GM23248 (cell line): ENCODE data around the gene E2F8. TPM values are rescaled to one million over a fixed set of nuclear protein-coding genes. Genes with fewer than 3 reads are reported as not detected.

Experiments
- DNase-seq: peaks from one replicate; pipeline ENCODE4 v3.0.0-alpha.2; 2015
- H2AFZ ChIP-seq: fragments of 200-600 bp; sonication (generic); 2 replicates; pipeline ENCODE4 v1.6.1; 2016; ENCODE audit warnings: antibody characterized with exemption
- H3F3A ChIP-seq: fragments of 200-600 bp; sonication (generic); 2 replicates; pipeline ENCODE4 v1.6.1; 2016; ENCODE audit warnings: mild to moderate bottlenecking, antibody characterized with exemption, mixed run types; ENCODE audit not compliant: insufficient read depth
- H3K27ac ChIP-seq: fragments of 200-600 bp; sonication (generic); 2 replicates; pipeline ENCODE4 v1.5.1; 2016; ENCODE audit warnings: mild to moderate bottlenecking
- H3K27me3 ChIP-seq: fragments of 200-600 bp; sonication (generic); replicated peaks from 2 replicates; pipeline ENCODE4 v1.6.1; 2016; ENCODE audit warnings: mild to moderate bottlenecking; ENCODE audit not compliant: insufficient read depth
- H3K36me3 ChIP-seq: fragments of 200-600 bp; sonication (generic); 2 replicates; pipeline ENCODE4 v1.6.1; 2016; ENCODE audit warnings: low read depth, mild to moderate bottlenecking
- H3K4me1 ChIP-seq: fragments of 200-600 bp; sonication (generic); 2 replicates; pipeline ENCODE4 v1.6.1; 2016; ENCODE audit warnings: mild to moderate bottlenecking; ENCODE audit not compliant: insufficient read depth
- H3K4me2 ChIP-seq: fragments of 200-600 bp; sonication (generic); one replicate; pipeline ENCODE4 v1.6.1; 2016; ENCODE audit warnings: mild to moderate bottlenecking; ENCODE audit not compliant: unreplicated experiment
- H3K4me3 ChIP-seq: fragments of 200-600 bp; sonication (generic); 2 replicates; pipeline ENCODE4 v1.5.1; 2016; ENCODE audit warnings: mild to moderate bottlenecking
- H3K79me2 ChIP-seq: fragments of 200-600 bp; sonication (generic); 2 replicates; pipeline ENCODE4 v1.6.1; 2016; ENCODE audit warnings: mild to moderate bottlenecking; ENCODE audit not compliant: insufficient read depth
- H3K9ac ChIP-seq: fragments of 200-600 bp; sonication (generic); 2 replicates; pipeline ENCODE4 v1.6.1; 2016; ENCODE audit warnings: mild to moderate bottlenecking
- H3K9me2 ChIP-seq: fragments of 200-600 bp; sonication (generic); 2 replicates; pipeline ENCODE4 v1.6.1; 2016; ENCODE audit warnings: mixed run types, mild to moderate bottlenecking, moderate library complexity; ENCODE audit not compliant: insufficient read depth
- H3K9me3 ChIP-seq: fragments of 200-600 bp; sonication (generic); one replicate; pipeline ENCODE4 v1.6.1; 2017; ENCODE audit warnings: low read depth
- H4K20me1 ChIP-seq: fragments of 200-600 bp; sonication (generic); 2 replicates; pipeline ENCODE4 v1.6.0; 2016; ENCODE audit not compliant: insufficient read depth
- EZH2 ChIP-seq: fragments of 200-600 bp; sonication (generic); IDR thresholded peaks from 2 replicates; pipeline ENCODE4 v1.6.1; 2018; ENCODE audit warnings: antibody characterized with exemption, mild to moderate bottlenecking; ENCODE audit not compliant: insufficient read depth, poor library complexity, severe bottlenecking
- EZH2phosphoT487 ChIP-seq: fragments of 200-600 bp; sonication (generic); IDR thresholded peaks from 2 replicates; pipeline ENCODE4 v1.6.1; 2018; ENCODE audit warnings: antibody characterized with exemption, moderate library complexity, mild to moderate bottlenecking, low read depth; ENCODE audit not compliant: insufficient read depth
- WGBS, 2 experiments: methylation state at CpG; one replicate each; pipeline ENCODE4 v1.1.6; 2015 to 2017; ENCODE audit warnings: low lambda C conversion rate in 2 of 2, low coverage in 1 of 2; ENCODE audit errors: missing lambda C conversion rate in 2 of 2; 5-methylcytosine and 5-hydroxymethylcytosine counted together
- in situ Hi-C: fragments of 300-500 bp; cut with MboI; formaldehyde crosslinking; loops from 2 replicates; pipeline ENCODE4 v1.15.0; 2020
- polyA plus RNA-seq: library from polyadenylated mRNA; unstranded; fragments of >200 nt; fragmentation: Nextera tagmentation; extraction: Ambion mirVana; gene quantifications from 2 replicates; pipeline ENCODE4 v1.2.1, GENCODE V29; 2016
- total RNA-seq: library from RNA; depleted of rRNA; stranded (reverse); fragments of >200 nt; shearing (Covaris generic); gene quantifications from 2 replicates; pipeline ENCODE4 v1.2.3, GENCODE V29; 2014

Gene E2F8
- total and polyA plus RNA-seq, 2 experiments from 2014 or later = 0.76 to 1.1 TPM

GRCh38 chr11:19208181-19208580 is 32.6 kb downstream of the E2F8 start:
- no peak overlapping the region for H3K4me3 ChIP-seq
- H3K27me3 ChIP-seq = peaks cover 43% of the 10 kb centered on the region
- H3K4me1 ChIP-seq = no peaks in the 10 kb centered on the region
- TF ChIP-seq EZH2 (no peak), EZH2phosphoT487 (no peak)
- H3K4me2 ChIP-seq = no peak overlapping the region
- no peaks in the 10 kb centered on the region for H3K79me2 ChIP-seq
- H3K9me2 ChIP-seq = no peaks in the 10 kb centered on the region
- in situ Hi-C loops = no loop called here
- DNase-seq = no peak
- no peaks in the 10 kb centered on the region for H3F3A ChIP-seq
- H2AFZ ChIP-seq = no peak overlapping the region
- no peaks in the 10 kb centered on the region for H3K9me3 ChIP-seq
- no peaks in the 10 kb centered on the region; the same call in 1 of the 2 replicates for H4K20me1 ChIP-seq
- WGBS, 2 experiments = 55 to 58% methylated on average over 2 of the region's 2 CpGs
- no peak overlapping the region for H3K27ac ChIP-seq
- H3K9ac ChIP-seq = no peak overlapping the region
- no peaks in the 10 kb centered on the region for H3K36me3 ChIP-seq

GRCh38 chr11:19204836-19205235 is 35.9 kb downstream of the E2F8 start:
- in situ Hi-C loops = no loop called here
- no peaks in the 10 kb centered on the region for H3K79me2 ChIP-seq

GRCh38 chr11:19201737-19202605 is 38.8 kb downstream of the E2F8 start, which contains the start of gene CSRP3:
Gene CSRP3 (minus strand): TSS chr11:19201983. CDS start chr11:19192448, 9,535 bp downstream.
- no peaks in the 10 kb centered on the region for H3K9me2 ChIP-seq
- no peak within 1 kb of the TSS for H3K4me3 ChIP-seq
- no peaks in the 10 kb centered on the region; the same call in 1 of the 2 replicates for H3K4me1 ChIP-seq
- no peak within 1 kb of the TSS for H2AFZ ChIP-seq
- no peaks in the 10 kb centered on the region for H3F3A ChIP-seq
- no peaks in the 10 kb centered on the region for H3K79me2 ChIP-seq
- in situ Hi-C loops = no loop called here
- H3K9me3 ChIP-seq = no peaks in the 10 kb centered on the region
- peaks cover 23% of the 10 kb centered on the region for H3K27me3 ChIP-seq
- 58 to 63% methylated on average over 7 of the region's 7 CpGs for WGBS, 2 experiments
- no peak for TF ChIP-seq EZH2phosphoT487
- no peak for TF ChIP-seq EZH2
- H3K9ac ChIP-seq = no peak within 1 kb of the TSS
- no peaks in the 10 kb centered on the region for H4K20me1 ChIP-seq
- no peak within 1 kb of the TSS for H3K27ac ChIP-seq
- H3K4me2 ChIP-seq = no peak within 1 kb of the TSS
- no peaks in the 10 kb centered on the region for H3K36me3 ChIP-seq
- peak; percentile 21 for DNase-seq

More at GRCh38 chr11:19204836-19205235, 35.9 kb downstream of the E2F8 start:
- Histone ChIP-seq H3K27ac (no peak overlapping the region), H3K4me1 (no peaks in the 10 kb centered on the region; the same call in 1 of the 2 replicates), H4K20me1 (no peaks in the 10 kb centered on the region), H2AFZ (no peak overlapping the region), H3K9ac (no peak overlapping the region), H3K9me2 (no peaks in the 10 kb centered on the region), H3K4me2 (no peak overlapping the region), H3K36me3 (no peaks in the 10 kb centered on the region), H3F3A (no peaks in the 10 kb centered on the region), H3K27me3 (peaks cover 36% of the 10 kb centered on the region), H3K4me3 (no peak overlapping the region), H3K9me3 (no peaks in the 10 kb centered on the region)
- 85 to 91% methylated on average over 5 of the region's 5 CpGs for WGBS, 2 experiments
- no peak for TF ChIP-seq EZH2
- no peak for TF ChIP-seq EZH2phosphoT487
- no peak for DNase-seq

GRCh38 chr11:19200410-19201201 is 40.1 kb downstream of the E2F8 start:
- Histone ChIP-seq H3K9ac (no peak overlapping the region), H3F3A (no peaks in the 10 kb centered on the region), H2AFZ (no peak overlapping the region), H4K20me1 (no peaks in the 10 kb centered on the region), H3K36me3 (no peaks in the 10 kb centered on the region), H3K4me3 (no peak overlapping the region), H3K9me2 (no peaks in the 10 kb centered on the region), H3K4me1 (no peaks in the 10 kb centered on the region; the same call in 1 of the 2 replicates), H3K4me2 (no peak overlapping the region), H3K27ac (no peak overlapping the region), H3K79me2 (no peaks in the 10 kb centered on the region), H3K9me3 (no peaks in the 10 kb centered on the region), H3K27me3 (peaks cover 18% of the 10 kb centered on the region)
- in situ Hi-C loops = no loop called here
- DNase-seq = peak; percentile 77
- WGBS, 2 experiments = 31 to 35% methylated on average over 6 of the region's 6 CpGs
- TF ChIP-seq EZH2phosphoT487 (no peak), EZH2 (no peak)
